GM10266 (cell line): Measurements from ENCODE around the gene DSTN.

Source experiments
- DNase-seq: peaks from one replicate; pipeline ENCODE4 v3.0.0; 2012; ENCODE audit errors: extremely low spot score
- CTCF ChIP-seq: IDR thresholded peaks from 2 replicates; pipeline ENCODE4 v1.5.1; 2012; ENCODE audit warnings: mild to moderate bottlenecking, low read depth; ENCODE audit not compliant: control insufficient read depth, insufficient read depth; ENCODE audit errors: missing control alignments

Gene DSTN

GRCh38 chr20:17529586-17529985, 40.3 kb upstream of the DSTN start:
- no peak for DNase-seq

GRCh38 chr20:17530153-17530552, 39.7 kb upstream of the DSTN start:
- DNase-seq, result no peak
- no peak for TF ChIP-seq CTCF

More at GRCh38 chr20:17529586-17529985, 40.3 kb upstream of the DSTN start:
- TF ChIP-seq CTCF, result no peak

GRCh38 chr20:17530716-17531664, 38.9 kb upstream of the DSTN start, which contains the start of gene BFSP1:
Gene BFSP1 (minus strand): TSS chr20:17531379. CDS start chr20:17531329, 50 bp downstream.
- no peak for TF ChIP-seq CTCF
- peak; percentile 51 for DNase-seq

GRCh38 chr20:17531665-17532025, 38.2 kb upstream of the DSTN start:
- no peak for TF ChIP-seq CTCF
- no peak for DNase-seq

GRCh38 chr20:17533396-17533795, 36.5 kb upstream of the DSTN start:
- TF ChIP-seq CTCF, result no peak
- peak; percentile 44 for DNase-seq

GRCh38 chr20:17534077-17534476, 35.8 kb upstream of the DSTN start:
- no peak for TF ChIP-seq CTCF
- DNase-seq, result no peak

- TF ChIP-seq CTCF, result peak; percentile 71
- DNase-seq, result peak; percentile 77
Measured at GRCh38 chr20:17536944-17537444, 32.9 kb upstream of the DSTN start.
